Measurements from ENCODE around the gene ZNF599.
"Not testable (repeated sequence)": the region's sequence is repeated elsewhere in the genome, so short reads cannot be mapped to it uniquely, and the experiment has no call there.

Gene ZNF599

DNA sequence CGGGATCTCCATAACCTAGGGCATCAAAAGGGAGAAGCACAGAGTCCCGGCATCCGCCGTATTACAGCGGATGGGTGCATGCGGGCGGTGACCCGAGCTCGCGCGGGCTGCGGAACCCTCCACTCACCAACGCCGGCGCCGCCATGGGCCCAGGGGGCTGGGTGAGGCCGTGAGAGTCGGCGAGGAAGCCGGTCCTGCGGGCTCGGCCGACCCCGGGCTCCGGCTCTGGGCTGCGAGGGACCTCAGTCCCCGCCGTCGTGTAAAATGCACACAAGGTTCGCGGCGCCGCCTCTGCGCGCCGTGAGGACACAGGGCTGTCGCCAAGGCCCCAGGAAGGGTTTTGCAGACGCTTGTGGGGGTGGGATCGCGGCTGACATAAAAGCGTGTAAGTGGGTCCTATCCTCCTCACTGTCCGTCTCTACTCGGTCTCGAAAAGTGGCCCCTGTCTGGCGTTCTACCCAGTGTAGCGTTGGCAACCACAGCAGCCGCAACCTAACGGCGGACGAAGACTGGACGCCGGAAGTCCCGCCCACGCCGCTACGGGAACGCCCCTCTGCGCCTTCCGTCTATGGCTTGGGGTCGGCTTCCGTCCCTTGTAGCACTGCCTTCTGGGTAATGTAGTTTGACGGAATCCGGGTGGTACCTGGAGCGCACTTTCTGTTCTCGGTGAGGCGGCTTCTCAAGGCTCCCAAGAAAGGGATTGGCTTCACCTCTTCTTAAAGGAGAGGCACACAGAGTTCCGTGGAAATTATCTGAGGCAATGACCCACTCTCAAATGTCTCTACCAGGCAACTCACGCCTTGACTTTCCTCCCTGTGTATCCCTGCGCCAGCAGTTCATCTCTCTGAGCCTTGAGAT lies at the start of gene ZNF599:
Gene ZNF599 (minus strand): TSS at position 519 of the 858 bp plus-strand sequence. CDS start 374 bp downstream, at position 145.
- peak; percentile 93 for DNase-seq

GRCh38 chr19:34818270-34818669 lies 45.3 kb upstream of the ZNF599 start:
- DNase-seq = no peak

DNA sequence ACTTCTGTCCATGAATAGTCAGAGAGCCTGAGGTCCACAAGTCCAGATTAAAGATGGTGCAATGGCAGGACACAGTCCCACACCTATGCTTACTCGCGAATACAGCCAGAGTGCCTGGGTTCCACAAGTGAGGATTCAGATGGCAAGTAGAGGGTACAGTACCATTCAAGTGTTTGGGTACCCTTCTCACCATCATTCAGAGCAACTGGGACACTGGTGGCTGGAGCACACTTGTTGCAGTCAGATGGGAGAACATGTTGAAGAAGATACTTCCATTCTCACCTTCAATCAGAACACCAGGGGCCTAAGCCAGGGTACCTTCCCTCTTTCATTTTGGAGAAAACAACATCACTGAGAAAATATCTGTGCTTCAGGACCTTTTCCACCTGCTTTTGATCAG lies 43.7 kb upstream of the ZNF599 start:
- no peak for DNase-seq

GRCh38 chr19:34808566-34808965 lies 35.6 kb upstream of the ZNF599 start:
- no peak for DNase-seq

GRCh38 chr19:34806976-34807860 lies 34.2 kb upstream of the ZNF599 start:
- DNase-seq = no peak

- no peak for DNase-seq
Observed at GRCh38 chr19:34804115-34804514, 31.1 kb upstream of the ZNF599 start.

DNA sequence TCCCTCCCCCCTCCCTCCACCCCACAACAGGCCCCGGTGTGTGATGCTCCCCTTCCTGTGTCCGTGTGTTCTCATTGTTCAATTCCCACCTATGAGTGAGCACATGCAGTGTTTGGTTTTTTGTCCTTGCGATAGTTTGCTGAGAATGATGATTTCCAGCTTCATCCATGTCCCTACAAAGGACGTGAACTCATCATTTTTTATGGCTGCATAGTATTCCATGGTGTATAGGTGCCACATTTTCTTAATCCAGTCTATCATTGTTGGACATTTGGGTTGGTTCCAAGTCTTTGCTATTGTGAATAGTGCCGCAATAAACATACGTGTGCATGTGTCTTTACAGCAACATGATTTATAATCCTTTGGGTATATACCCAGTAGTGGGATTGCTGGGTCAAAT lies 23.9 kb upstream of the ZNF599 start:
- DNase-seq = not testable (repeated sequence)

DNA sequence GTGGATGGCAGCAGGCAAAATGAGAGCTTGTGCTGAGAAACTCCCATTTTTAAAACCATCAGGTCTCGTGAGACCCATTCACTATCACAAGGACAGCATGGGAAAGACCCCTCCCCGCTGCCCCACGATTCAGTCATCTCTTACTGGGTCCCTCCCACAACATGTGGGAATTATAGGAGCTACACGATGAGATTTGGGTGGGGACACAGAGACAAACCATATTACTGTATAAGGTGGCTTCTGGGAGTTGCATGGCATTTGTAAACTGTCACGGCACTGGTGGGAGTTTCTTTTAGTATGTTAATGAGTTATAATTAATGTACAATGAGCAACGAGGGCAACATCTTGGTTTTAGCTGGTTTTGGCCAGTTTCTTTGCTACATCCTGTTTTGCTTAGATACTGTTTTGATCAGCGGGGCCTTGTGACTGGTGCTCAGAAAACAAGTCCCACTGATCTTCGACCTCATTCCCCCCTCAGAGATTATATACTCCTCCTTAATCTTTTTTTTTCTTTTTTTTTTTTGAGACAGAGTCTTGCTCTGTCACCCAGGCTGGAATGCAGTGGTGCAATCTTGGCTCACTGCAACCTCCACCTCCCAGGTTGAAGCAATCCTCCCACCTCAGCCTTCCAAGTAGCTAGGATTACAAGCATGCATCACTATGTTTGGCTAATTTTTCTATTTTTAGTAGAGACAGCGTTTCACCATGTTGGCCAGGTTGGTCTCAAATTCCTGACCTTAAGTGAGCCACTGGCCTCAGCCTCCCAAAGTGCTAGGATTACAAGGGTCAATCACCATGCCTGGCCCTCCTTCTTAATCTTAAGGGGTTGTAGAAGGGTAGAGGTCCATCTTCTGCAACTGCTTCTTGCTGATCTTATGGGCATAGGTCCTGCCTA lies 21.3 kb upstream of the ZNF599 start:
- no peak for DNase-seq

DNA sequence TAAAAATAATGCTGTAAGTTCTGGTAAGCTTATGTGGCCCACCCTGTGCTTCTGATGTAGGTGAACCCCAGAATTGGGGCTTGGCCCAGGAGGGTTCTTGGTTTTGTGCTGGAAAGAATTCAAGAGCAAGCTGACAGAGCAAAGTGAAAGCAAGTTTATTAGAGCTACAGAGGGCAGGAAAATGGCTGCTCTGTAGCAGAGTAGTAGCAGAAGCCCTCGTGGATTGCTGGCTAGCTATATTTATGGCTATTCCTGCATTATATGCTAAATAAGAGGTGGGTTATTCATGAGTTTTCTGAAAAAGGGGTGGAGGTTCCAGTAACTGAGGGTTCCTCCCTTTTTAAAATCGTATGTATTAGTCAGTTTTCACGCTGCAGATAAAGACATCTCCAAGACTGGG lies 20.6 kb upstream of the ZNF599 start:
- no peak for DNase-seq

GRCh38 chr19:34788074-34788473 lies 15.1 kb upstream of the ZNF599 start:
- DNase-seq = no peak

- DNase-seq = no peak
Observed at GRCh38 chr19:34787059-34787824, 14.2 kb upstream of the ZNF599 start.

DNA sequence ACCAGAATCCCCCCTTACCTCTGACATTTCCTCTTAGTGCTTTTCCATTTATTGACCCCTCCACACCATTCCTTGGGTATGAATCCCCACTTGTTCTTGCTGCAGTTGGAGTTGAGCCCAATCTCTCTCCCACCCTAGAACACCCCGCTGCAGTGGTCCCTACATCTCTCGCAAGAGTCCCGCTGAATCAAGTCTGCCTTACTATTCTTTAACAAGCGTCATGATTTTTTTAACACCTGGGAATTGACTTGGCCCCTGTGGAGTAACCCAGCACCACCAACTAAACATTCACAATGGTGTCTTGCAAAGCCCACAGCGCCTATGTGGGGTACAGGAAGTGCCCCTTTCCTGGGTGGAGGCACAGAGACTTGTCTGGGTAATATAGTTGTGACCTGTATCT lies 13.2 kb upstream of the ZNF599 start:
- DNase-seq = no peak

- no peak for DNase-seq
Observed at GRCh38 chr19:34779652-34780051, 6.6 kb upstream of the ZNF599 start.

DNA sequence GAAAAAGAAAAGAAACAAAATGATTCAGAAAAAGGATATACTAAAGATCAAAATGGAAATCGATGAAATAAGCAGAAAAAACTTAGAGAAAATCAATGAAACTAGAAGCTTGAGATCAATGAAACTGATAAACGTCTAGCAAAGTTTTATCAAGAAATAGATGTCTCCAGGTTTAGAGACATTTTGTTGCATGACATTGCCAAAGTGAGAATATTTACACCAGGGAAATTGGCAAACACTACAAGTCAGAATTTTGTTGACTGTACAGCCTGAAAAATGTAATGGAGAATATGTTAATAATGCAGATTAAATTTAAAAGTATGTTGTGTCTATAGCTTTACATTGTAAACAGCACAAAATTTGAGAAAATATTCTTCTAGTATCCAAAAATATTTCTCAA lies 5.3 kb upstream of the ZNF599 start:
- DNase-seq = no peak

GRCh38 chr19:34774857-34775256 lies 1.8 kb upstream of the ZNF599 start:
- DNase-seq = no peak

DNA sequence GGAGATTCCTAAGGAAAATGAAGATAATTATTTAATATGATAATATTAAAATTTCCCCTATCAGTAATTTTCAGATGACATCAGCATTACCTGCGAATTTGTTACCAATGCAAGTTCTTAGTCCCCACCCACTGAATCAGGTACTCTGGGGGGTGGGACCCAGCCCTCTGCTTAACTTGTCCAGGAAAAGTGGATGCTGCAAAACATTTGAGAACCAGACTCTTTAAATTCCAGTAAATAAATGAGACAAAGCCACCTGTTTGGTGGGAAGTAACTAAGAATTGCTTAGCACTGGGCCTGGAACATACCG lies 495 bp upstream of the ZNF599 start:
- no peak for DNase-seq

GRCh38 chr19:34767951-34768350 lies 5.1 kb downstream of the ZNF599 start:
- no peak for DNase-seq

DNA sequence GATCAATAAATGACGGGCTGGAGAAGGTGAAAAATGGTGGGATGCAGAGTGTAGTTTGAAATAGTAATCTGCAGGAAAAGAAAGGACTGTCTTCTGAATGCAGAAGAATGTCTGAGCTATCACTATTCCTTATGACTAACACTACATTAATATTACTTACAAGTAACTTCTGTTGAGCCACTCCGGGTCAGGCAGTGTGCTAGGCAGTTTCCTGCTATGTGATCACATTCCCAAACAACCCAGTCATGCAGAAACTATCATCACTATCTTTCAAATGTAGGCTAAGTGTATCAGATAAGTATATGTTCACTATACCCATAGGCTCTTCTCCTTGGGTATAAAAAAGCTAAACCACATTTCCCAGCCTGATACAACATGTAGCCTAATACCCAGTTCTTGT lies 6.6 kb downstream of the ZNF599 start:
- no peak for DNase-seq

- no peak for DNase-seq
Observed at GRCh38 chr19:34759218-34759917, 13.6 kb downstream of the ZNF599 start.

GRCh38 chr19:34757441-34757840 lies 15.6 kb downstream of the ZNF599 start:
- DNase-seq = no peak

DNA sequence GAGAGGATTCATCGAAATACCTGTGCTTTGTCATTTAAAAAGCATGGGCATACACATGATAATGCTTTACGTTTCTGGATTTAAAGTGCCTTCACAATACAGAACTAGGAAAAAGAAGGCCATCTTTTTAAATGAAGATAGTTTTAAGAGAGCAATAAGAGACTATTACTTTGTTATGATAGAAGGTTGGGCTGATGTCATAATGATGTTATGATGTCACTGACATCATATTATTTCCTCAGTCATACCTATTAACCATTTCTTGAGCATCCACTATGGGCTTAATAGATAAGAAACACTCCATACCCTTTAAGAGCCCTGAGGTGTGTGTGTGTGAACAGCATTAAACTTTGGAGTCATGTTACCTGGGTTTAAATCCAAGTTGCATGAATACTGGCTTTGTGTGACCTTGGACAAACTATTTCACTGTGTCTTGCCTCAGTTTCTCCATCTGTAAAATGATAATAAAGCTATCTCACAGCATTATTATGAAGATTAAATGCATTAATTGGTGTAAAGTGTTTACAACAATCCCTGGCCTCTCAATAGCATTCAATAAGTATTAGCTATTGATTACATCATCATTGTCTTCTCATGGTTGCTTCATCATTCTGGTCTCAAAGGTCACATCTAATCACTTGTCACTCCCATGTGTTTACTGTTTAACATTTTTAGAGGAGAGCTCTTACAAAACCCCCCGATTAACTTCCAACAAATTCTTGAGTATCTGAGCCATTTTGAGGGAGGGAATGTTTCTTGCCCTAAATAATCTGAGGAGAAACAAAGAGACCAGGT lies 27.9 kb downstream of the ZNF599 start:
- no peak for DNase-seq
